ENCODE measurements around the gene PLSCR3. TPM values are rescaled to one million over a fixed set of nuclear protein-coding genes. Genes with fewer than 3 reads are reported as not detected.

PLSCR3 gene
- total and polyA plus RNA-seq, 2 donors (not counting 3 experiments of a cell fraction or from before 2014, with no cell fraction given) = 59.9 to 94.8 TPM

- Histone ChIP-seq H3K4me1 (ENCODE audit: control insufficient read depth, extremely low read depth, insufficient read depth, low read length) (peaks cover 17% of the 10 kb centered on the region), H2AFZ (ENCODE audit: low read depth, low read length) (no peak overlapping the region), H3K79me2 (ENCODE audit: control insufficient read depth, insufficient read depth, low read length) (no peaks in the 10 kb centered on the region), H3K4me3 (replicated peaks in 1 of 3; ENCODE audit: insufficient read depth in 1 of 3, low read depth in 1 of 3, low read length in 3 of 3) (no peak overlapping the region), H3K27ac (ENCODE audit: insufficient read depth, low read depth, low read length) (no peak overlapping the region), H3K4me2 (ENCODE audit: insufficient read depth, low read length) (no peak overlapping the region), H3K36me3 (ENCODE audit: control insufficient read depth in 2 of 2, extremely low read depth in 1 of 2, insufficient read depth in 2 of 2, low read length in 2 of 2) (no peaks in the 10 kb centered on the region), H3K27me3 (ENCODE audit: control insufficient read depth in 2 of 2, insufficient read depth in 2 of 2, low read length in 2 of 2) (no peaks in the 10 kb centered on the region), H3K9me3 (replicated peaks; ENCODE audit: control insufficient read depth, insufficient read depth, low read length) (no peaks in the 10 kb centered on the region), H3K9ac (replicated peaks; ENCODE audit: extremely low read depth, insufficient read depth, low read length) (no peak overlapping the region), H4K20me1 (replicated peaks; ENCODE audit: control insufficient read depth, extremely low read depth, insufficient read depth, low read length) (no peaks in the 10 kb centered on the region), H3K9me1 (replicated peaks; ENCODE audit: control insufficient read depth, extremely low read depth, insufficient read depth, low read length) (no peaks in the 10 kb centered on the region)
- TF ChIP-seq, protein P1, sequence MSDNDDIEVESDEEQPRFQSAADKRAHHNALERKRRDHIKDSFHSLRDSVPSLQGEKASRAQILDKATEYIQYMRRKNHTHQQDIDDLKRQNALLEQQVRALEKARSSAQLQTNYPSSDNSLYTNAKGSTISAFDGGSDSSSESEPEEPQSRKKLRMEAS (IDR thresholded peaks at IDR 0.05; ENCODE audit: insufficient read depth, insufficient read length) = no peak
- TF ChIP-seq JUN (IDR thresholded peaks at IDR 0.05; ENCODE audit: borderline replicate concordance, insufficient read depth, insufficient read length, low read depth) (no peak), EZH2 (IDR thresholded peaks at IDR 0.05; ENCODE audit: borderline replicate concordance, low read depth, low read length, severe bottlenecking) (no peak), POLR2A (IDR thresholded peaks at IDR 0.05; ENCODE audit: low read depth, low read length) (no peak), MYC (IDR thresholded peaks at IDR 0.05; ENCODE audit: low read depth, low read length) (no peak), GATA2 (IDR thresholded peaks at IDR 0.05; ENCODE audit: insufficient read depth, insufficient read length, low read depth, low read length) (no peak), POLR2AphosphoS5 (IDR thresholded peaks at IDR 0.05; ENCODE audit: insufficient read depth, low read depth, low read length) (no peak), FOS (IDR thresholded peaks at IDR 0.05; ENCODE audit: borderline replicate concordance, insufficient read depth, low read length) (no peak)
- TF ChIP-seq, protein P2, sequence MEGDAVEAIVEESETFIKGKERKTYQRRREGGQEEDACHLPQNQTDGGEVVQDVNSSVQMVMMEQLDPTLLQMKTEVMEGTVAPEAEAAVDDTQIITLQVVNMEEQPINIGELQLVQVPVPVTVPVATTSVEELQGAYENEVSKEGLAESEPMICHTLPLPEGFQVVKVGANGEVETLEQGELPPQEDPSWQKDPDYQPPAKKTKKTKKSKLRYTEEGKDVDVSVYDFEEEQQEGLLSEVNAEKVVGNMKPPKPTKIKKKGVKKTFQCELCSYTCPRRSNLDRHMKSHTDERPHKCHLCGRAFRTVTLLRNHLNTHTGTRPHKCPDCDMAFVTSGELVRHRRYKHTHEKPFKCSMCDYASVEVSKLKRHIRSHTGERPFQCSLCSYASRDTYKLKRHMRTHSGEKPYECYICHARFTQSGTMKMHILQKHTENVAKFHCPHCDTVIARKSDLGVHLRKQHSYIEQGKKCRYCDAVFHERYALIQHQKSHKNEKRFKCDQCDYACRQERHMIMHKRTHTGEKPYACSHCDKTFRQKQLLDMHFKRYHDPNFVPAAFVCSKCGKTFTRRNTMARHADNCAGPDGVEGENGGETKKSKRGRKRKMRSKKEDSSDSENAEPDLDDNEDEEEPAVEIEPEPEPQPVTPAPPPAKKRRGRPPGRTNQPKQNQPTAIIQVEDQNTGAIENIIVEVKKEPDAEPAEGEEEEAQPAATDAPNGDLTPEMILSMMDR (IDR thresholded peaks at IDR 0.05; ENCODE audit: extremely low read depth in 1 of 2, insufficient read depth in 1 of 2, low read depth in 1 of 2, low read length in 2 of 2) = no peak
- dilution Hi-C loops (cut with MboI; ENCODE audit: extremely low pct_ligation_motif_present, low sequenced_read_pairs) (no loop called here), intact Hi-C loops (cut with micrococcal nuclease) (loop anchor here (2.0 kb wide), 1 partner anchor 303 kb away; the partner anchor contains the start of gene SLC16A11)
- no peak for FAIRE-seq
- ChIA-PET CTCF (interaction anchor here (0.6 to 1.4 kb wide), 4 partner anchors 18 to 56 kb away, joined by 3 to 6 read pairs (median 3); partner anchors contain the start of gene TMEM256), POLR2A (no interaction called here)
- no TSS peak for BruUV-seq (replicated peaks)
- no peak for DNase-seq (ENCODE audit: low read depth, low spot score)
Observed at GRCh38 chr17:7347630-7348477, 46.5 kb downstream of the PLSCR3 start.

Data from endothelial cell of umbilical vein (primary cell).